ENCODE data around the gene COMP.

COMP gene

DNA sequence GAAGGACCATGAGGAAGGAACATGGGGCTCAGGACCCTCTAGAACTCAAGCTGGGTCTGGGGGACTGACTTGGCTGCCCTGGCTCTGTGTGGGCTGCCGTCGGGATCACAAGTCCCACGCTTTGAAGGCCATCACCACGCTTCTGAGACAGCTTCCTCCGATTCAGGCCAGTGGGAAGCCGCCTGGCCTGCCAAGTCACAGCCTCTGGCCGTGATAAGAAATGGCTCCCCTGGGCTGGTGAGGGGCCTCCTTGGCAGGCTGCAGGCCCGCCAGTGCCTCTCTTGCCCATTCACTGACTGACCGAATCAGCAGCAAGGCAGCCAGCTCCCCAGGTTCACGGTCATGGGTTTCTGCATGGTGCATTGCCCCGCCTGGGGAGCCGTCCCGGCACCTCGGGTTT, 48.8 kb downstream of the COMP start (continued):
- TF ChIP-seq, protein P1, sequence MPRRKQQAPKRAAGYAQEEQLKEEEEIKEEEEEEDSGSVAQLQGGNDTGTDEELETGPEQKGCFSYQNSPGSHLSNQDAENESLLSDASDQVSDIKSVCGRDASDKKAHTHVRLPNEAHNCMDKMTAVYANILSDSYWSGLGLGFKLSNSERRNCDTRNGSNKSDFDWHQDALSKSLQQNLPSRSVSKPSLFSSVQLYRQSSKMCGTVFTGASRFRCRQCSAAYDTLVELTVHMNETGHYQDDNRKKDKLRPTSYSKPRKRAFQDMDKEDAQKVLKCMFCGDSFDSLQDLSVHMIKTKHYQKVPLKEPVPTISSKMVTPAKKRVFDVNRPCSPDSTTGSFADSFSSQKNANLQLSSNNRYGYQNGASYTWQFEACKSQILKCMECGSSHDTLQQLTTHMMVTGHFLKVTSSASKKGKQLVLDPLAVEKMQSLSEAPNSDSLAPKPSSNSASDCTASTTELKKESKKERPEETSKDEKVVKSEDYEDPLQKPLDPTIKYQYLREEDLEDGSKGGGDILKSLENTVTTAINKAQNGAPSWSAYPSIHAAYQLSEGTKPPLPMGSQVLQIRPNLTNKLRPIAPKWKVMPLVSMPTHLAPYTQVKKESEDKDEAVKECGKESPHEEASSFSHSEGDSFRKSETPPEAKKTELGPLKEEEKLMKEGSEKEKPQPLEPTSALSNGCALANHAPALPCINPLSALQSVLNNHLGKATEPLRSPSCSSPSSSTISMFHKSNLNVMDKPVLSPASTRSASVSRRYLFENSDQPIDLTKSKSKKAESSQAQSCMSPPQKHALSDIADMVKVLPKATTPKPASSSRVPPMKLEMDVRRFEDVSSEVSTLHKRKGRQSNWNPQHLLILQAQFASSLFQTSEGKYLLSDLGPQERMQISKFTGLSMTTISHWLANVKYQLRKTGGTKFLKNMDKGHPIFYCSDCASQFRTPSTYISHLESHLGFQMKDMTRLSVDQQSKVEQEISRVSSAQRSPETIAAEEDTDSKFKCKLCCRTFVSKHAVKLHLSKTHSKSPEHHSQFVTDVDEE (CRISPR knock-in tag; IDR thresholded peaks at IDR 0.05): no peak

DNA sequence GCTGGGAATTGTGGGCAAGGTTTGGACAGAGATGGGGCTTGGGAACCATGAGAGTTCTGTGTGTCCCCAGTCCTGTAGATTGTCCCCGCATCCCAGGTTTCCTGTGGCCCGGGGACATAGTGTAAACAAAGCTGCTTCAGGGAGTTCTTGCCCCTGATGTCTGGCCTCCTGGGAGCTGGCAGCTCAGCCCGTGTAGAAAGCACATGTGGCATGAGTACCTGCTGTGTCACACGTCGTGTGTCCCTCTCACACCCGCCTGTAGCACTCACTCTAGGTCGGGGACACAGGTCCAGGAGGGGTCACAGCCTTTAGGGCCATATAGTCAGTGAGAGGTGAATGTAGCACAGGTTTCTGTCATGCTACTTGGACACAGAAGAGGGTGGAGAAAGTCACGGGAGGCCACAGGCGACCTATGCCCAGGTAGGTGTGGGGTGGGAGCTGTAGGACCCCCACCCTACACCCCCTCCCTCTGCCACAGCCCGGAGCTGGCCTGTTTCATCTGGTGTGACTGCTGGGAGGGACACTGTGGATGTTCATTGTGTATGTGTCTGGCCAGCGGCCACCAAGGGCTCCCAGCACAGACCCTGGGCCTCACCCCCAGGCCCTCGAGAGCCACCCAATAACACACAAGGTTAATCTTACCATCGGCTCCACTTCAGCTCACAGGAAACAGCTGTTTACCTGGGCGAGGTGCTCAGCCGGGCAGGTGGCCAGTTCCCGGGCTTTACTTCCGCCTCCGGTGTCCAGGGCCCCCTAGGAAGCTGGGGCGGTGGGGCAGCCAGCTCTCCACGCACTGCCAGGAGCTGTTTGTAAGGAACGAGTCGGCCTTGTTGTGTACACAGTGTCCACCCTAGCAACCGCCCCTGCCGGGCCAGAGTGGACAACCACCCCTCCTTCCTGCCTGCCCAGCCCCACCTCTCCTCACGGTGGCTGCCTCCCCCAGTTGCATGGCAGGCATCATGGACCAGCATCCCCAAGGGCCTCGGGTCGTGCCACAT, 49.7 kb downstream of the COMP start:
- ATAC-seq: no peak
- TF ChIP-seq ESRRG (CRISPR knock-in tag; IDR thresholded peaks at IDR 0.05) (no peak), ZFP30 (CRISPR knock-in tag; IDR thresholded peaks at IDR 0.05) (no peak), TCF4 (CRISPR knock-in tag; IDR thresholded peaks at IDR 0.05; ENCODE audit: borderline replicate concordance) (no peak), SNAI2 (CRISPR knock-in tag; IDR thresholded peaks at IDR 0.05) (no peak), CSDC2 (CRISPR knock-in tag; IDR thresholded peaks at IDR 0.05) (no peak), BACH2 (CRISPR knock-in tag; IDR thresholded peaks at IDR 0.05; ENCODE audit: borderline replicate concordance) (no peak), ARNTL (CRISPR knock-in tag; IDR thresholded peaks at IDR 0.05; ENCODE audit: borderline replicate concordance, low read depth) (no peak), RARB (CRISPR knock-in tag; IDR thresholded peaks at IDR 0.05) (no peak), ZC3H10 (CRISPR knock-in tag; IDR thresholded peaks at IDR 0.05) (no peak), ZFP3 (CRISPR knock-in tag; IDR thresholded peaks at IDR 0.05) (no peak), ZNF70 (CRISPR knock-in tag; IDR thresholded peaks at IDR 0.05) (no peak), OSR1 (CRISPR knock-in tag; IDR thresholded peaks at IDR 0.05) (no peak), ISL1 (CRISPR knock-in tag; IDR thresholded peaks at IDR 0.05) (no peak), ZNF8 (CRISPR knock-in tag; IDR thresholded peaks at IDR 0.05) (no peak), ZNF565 (CRISPR knock-in tag; conservative IDR thresholded peaks at IDR 0.05; ENCODE audit: low read depth) (no peak), GLIS3 (CRISPR knock-in tag; IDR thresholded peaks at IDR 0.05) (no peak)
- TF ChIP-seq, protein P2, sequence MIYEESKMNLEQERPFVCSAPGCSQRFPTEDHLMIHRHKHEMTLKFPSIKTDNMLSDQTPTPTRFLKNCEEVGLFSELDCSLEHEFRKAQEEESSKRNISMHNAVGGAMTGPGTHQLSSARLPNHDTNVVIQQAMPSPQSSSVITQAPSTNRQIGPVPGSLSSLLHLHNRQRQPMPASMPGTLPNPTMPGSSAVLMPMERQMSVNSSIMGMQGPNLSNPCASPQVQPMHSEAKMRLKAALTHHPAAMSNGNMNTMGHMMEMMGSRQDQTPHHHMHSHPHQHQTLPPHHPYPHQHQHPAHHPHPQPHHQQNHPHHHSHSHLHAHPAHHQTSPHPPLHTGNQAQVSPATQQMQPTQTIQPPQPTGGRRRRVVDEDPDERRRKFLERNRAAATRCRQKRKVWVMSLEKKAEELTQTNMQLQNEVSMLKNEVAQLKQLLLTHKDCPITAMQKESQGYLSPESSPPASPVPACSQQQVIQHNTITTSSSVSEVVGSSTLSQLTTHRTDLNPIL (CRISPR knock-in tag; IDR thresholded peaks at IDR 0.05; ENCODE audit: low read depth): no peak
- TF ChIP-seq, protein P1 (CRISPR knock-in tag; IDR thresholded peaks at IDR 0.05): no peak
- TF ChIP-seq, protein P3, sequence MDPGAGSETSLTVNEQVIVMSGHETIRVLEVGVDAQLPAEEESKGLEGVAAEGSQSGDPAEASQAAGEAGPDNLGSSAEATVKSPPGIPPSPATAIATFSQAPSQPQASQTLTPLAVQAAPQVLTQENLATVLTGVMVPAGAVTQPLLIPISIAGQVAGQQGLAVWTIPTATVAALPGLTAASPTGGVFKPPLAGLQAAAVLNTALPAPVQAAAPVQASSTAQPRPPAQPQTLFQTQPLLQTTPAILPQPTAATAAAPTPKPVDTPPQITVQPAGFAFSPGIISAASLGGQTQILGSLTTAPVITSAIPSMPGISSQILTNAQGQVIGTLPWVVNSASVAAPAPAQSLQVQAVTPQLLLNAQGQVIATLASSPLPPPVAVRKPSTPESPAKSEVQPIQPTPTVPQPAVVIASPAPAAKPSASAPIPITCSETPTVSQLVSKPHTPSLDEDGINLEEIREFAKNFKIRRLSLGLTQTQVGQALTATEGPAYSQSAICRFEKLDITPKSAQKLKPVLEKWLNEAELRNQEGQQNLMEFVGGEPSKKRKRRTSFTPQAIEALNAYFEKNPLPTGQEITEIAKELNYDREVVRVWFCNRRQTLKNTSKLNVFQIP (CRISPR knock-in tag; IDR thresholded peaks at IDR 0.05; ENCODE audit: borderline replicate concordance, low read depth): no peak

DNA sequence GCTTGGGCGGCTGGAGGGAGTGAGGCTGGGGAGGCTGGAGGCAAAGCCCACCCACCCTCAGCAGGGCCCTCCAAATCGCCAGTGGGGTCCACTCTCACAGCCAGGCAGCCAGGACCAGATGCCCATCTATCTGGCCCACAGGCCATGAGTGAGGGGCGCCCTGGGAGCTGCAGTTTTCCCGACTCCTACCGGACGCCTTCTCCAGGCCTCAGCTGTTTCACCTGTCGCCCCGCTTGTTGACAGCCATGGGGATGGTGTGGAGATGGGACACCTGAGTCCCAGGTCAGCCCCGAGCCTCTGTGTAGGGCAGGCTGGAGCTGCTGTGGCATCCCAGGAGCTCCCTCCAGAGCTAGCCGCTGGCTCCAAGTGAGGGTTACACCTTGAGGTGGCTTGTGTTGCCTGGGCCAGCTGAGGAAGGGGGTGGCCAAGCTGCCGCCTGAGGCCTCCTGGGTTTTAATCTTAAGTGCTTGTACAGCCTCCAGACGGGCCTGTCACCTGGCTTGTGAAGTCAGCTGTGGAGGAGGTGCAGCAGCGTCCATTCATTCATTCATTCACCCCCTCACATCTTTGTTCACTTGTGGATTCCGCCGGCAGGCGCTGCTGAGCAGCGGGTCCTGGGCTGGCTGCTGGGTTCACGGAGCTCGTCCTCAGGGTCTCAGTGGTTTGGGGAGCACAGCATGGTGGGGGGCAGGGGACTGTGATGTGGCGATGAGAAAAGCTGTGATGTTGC, 52.0 kb downstream of the COMP start:
- ATAC-seq: no peak
- TF ChIP-seq RARB (CRISPR knock-in tag; IDR thresholded peaks at IDR 0.05) (no peak), ESRRG (CRISPR knock-in tag; IDR thresholded peaks at IDR 0.05) (no peak), CSDC2 (CRISPR knock-in tag; IDR thresholded peaks at IDR 0.05) (no peak), ISL1 (CRISPR knock-in tag; IDR thresholded peaks at IDR 0.05) (no peak), ZFP3 (CRISPR knock-in tag; IDR thresholded peaks at IDR 0.05) (no peak), TOX (CRISPR knock-in tag; IDR thresholded peaks at IDR 0.05; ENCODE audit: borderline replicate concordance) (no peak), ARNTL (CRISPR knock-in tag; IDR thresholded peaks at IDR 0.05; ENCODE audit: borderline replicate concordance, low read depth) (no peak), ZNF70 (CRISPR knock-in tag; IDR thresholded peaks at IDR 0.05) (no peak), BACH2 (CRISPR knock-in tag; IDR thresholded peaks at IDR 0.05; ENCODE audit: borderline replicate concordance) (no peak)
- TF ChIP-seq, protein P4, sequence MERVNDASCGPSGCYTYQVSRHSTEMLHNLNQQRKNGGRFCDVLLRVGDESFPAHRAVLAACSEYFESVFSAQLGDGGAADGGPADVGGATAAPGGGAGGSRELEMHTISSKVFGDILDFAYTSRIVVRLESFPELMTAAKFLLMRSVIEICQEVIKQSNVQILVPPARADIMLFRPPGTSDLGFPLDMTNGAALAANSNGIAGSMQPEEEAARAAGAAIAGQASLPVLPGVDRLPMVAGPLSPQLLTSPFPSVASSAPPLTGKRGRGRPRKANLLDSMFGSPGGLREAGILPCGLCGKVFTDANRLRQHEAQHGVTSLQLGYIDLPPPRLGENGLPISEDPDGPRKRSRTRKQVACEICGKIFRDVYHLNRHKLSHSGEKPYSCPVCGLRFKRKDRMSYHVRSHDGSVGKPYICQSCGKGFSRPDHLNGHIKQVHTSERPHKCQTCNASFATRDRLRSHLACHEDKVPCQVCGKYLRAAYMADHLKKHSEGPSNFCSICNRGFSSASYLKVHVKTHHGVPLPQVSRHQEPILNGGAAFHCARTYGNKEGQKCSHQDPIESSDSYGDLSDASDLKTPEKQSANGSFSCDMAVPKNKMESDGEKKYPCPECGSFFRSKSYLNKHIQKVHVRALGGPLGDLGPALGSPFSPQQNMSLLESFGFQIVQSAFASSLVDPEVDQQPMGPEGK (CRISPR knock-in tag; IDR thresholded peaks at IDR 0.05; ENCODE audit: borderline replicate concordance): no peak
- TF ChIP-seq, protein P5, sequence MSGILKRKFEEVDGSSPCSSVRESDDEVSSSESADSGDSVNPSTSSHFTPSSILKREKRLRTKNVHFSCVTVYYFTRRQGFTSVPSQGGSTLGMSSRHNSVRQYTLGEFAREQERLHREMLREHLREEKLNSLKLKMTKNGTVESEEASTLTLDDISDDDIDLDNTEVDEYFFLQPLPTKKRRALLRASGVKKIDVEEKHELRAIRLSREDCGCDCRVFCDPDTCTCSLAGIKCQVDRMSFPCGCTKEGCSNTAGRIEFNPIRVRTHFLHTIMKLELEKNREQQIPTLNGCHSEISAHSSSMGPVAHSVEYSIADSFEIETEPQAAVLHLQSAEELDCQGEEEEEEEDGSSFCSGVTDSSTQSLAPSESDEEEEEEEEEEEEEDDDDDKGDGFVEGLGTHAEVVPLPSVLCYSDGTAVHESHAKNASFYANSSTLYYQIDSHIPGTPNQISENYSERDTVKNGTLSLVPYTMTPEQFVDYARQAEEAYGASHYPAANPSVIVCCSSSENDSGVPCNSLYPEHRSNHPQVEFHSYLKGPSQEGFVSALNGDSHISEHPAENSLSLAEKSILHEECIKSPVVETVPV (CRISPR knock-in tag; IDR thresholded peaks at IDR 0.05): no peak

All from SK-N-SH treated with all-trans-retinoic acid at 6 μM for 48 hours (cell line).